SHP77 (cell line): ENCODE data around the gene TIAM2.

Experiments
- DNase-seq, 2 experiments: peaks; one replicate each; lab custom pipeline; 2025; lab: John Stamatoyannopoulos, UW

The TIAM2 gene

GRCh38 chr6:155061381-155061780, 66.3 kb downstream of the TIAM2 start:
- no peak for DNase-seq

GRCh38 chr6:155062866-155063341, 67.8 kb downstream of the TIAM2 start:
- no peak for DNase-seq

DNA sequence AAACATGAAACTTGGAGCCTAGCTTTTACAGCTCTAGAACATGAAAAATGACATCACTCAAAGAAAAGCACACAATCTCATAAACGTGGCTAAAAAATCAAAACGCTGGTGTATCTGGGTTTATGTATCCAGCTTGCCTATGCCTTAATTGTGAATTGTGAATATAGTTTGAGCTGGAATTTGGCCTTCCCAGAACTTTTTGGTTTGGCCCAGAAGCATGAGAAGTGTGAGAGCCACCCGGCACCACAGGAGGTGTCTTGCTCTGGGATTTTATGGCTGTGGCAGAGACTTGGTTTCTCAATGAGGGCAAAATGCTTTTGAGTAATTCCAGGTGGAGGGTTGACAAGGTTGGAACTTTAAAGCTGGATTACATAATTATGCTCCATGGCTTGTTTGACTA, 69.2 kb downstream of the TIAM2 start:
- no peak for DNase-seq

DNA sequence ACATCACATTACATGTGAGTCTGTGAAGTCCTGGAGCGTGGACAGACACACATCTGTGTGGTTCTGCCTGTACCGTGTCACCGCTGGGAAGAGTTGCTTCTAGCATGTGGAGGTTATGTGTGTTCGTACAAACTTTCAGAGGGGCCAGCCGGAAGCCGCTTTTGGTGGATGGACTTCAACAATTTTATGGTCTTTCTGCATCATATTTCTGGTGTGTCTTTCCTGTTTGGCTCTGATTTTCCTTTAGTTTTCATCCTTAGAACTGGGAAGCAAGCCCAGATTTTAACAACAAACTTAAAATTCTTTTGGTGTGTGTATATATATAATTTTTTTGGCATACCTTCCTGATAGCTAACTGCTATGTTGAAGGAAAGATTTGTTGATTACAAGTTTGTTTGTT, 71.2 kb downstream of the TIAM2 start:
- no peak for DNase-seq

DNA sequence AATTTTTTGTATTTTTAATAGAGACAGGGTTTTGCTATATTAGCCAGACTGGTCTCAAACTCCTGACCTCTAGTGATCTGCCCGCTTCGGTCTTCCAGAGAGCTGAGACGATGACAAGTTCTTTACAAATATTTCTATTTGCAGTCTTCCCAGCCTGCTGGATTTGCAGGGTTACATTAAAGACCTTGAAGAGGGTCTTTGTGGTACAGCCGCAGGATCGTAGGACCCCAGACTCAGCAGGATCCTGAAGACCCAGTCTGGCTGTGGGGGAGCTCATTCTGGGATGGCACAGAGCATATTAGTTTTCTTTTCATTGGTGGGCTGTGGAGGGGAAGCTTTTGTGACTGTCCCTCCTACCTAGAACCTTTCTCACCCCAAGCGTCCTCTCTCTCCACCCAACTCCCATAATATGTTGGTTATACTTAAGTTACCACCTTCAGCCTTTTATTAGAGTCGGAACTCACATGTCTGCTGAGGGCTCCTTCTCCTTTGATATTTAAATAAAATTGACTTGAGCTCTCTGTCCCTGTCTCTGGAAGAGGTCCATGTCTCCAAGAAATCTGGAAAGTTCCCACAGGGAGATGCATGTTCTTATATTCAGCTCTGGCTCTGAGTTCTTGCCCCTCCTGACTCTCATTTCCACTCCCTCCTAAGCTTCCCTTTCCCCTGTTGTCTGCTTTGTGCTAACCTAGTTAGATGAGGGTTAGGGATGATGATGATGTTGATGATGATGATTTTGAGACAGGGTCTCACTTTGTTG, 72.0 kb downstream of the TIAM2 start:
- DNase-seq: no peak

DNA sequence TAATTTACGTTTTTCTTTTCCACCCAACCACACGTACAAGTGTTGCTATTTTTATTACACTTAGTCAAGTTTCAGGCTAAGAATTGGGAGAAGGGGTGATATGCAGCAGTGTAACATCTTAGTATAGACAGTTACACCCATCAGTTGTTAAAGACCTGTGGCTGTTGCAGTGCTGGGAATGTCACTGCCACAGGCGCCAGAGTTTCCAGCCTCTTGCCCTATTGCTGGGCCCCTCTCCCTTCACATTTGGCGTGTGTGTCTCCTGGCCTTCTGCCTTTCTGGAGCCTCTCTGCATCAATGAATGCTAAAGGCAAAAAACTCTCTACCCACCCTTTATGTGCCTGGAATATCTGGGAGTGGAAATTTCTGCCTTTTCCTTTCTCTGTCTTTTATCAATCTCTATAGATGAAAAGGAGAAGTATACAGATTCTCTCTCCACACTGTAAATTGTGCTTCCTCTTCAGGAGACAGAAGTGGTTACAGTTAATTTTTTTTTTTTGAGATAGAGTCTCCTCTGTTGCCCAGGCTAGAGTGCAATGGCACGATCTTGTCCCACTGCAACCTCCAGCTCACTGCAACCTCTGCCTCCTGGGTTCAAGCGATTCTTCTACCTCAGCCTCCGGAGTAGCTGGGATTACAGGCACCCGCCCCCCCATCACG, 73.0 kb downstream of the TIAM2 start:
- DNase-seq: no peak

DNA sequence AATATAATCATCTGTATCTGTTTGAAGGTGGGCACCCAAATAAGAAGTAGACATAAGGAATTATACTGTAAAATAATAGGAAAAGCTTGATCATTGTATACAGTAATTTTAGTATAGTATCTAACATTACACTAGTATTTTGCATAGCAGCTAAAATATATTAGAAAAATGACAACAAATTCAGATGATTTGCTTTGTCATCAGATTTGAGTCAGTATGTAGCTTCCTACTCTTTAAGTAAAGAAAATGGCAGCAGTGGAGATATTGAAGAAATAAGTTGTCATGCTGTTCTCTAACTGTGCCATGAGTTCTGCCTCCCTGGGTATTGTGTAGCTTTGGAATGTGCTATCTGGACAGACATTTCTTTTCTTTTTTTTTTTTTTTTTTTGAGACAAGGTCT, 74.4 kb downstream of the TIAM2 start:
- no peak for DNase-seq

DNA sequence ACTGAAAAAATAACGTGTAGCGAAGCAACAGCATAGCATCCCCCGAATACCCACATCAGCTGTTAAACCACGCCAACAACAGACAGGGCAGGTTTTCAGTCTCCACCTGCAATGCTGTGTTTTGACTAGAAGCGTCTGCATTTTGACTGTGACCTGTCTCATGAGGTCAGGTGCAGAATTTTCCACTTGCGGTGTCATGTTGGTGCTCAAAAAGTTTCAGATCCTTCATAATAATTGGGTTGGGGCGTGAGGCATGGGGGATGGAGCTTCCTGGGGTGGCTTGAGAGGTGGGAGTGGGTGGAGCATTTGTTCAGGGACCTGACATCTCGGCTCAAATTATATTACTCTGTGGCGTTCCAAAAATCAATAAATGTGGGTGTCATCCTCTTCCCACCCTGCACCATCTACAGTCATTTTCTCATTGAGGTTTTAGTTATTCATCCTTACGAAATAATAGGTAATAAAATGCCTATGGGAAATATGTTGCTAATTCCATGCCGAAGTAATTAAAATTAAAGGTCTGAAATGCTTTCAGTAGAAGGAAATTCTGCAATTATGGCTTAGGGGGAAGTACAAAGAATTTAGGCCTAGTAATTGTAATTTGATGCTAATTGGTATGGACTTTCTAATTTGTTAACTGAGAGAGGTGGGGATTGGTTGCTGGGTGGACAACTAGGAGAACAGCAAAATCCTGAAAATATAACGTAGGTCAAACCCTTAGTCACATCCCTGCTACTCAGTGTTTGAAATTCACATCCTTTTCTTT, 81.0 kb downstream of the TIAM2 start:
- DNase-seq: no peak

DNA sequence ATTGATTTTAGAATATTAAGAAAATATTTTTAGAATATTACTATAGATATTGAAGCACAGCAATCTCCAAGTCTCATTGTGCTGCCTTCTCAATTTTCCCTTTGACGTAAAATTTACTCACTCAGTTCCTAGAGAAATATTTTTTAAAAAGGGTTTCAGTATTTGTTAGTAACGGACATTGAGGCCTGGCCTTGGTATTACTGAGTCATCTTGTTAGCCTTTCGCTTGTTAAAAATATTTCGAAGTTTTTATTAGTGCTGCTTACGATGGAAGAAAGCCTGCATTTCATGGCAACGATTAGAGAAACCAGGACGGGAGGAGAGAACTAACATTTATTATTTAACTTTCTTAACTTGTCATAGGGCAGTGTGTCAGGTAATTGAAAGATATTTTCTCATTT, 82.2 kb downstream of the TIAM2 start:
- no peak for DNase-seq

DNA sequence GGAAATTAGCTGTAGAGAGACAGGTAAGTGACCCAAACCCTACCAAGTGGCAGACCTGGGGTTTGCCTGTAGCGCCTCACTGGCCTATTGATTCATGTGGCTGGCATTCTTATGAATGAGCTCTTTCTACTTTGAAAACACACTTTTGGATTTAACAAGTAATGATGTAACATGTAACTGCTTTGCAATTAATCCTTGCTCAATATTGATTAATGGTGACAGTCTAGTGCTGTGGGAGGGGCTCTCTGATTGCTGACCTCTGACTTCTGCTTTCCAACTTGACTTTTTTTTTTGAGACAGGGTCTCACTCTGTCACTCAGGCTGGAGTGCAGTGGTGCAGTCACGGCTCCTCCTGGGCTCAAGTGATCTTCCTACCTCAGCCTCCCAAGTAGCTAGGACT, 82.7 kb downstream of the TIAM2 start:
- DNase-seq: no peak

- no peak for DNase-seq
Observed at GRCh38 chr6:155078331-155078745, 83.2 kb downstream of the TIAM2 start.

DNA sequence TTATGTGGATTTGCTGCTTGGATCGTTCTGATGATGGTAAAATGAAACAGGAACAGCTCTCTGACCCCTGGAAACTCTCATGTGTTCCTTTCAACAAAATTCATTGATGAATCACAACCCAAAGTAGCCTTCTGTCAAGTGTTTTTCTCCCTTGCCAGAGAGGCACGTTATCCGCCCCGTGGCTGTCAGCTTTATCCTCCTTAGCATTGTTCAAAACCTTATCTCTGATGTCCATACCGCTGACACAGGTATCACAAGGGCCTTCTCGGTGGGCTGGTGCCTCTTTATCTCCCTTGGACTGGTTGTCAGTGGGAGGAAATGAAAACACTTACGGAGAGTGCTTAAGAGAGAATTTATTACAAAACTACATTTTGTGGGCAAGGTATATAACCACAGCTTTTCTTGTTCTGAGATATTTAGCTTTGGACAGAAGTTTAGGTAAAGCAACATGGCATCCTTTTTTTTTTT, 84.9 kb downstream of the TIAM2 start:
- no peak for DNase-seq

DNA sequence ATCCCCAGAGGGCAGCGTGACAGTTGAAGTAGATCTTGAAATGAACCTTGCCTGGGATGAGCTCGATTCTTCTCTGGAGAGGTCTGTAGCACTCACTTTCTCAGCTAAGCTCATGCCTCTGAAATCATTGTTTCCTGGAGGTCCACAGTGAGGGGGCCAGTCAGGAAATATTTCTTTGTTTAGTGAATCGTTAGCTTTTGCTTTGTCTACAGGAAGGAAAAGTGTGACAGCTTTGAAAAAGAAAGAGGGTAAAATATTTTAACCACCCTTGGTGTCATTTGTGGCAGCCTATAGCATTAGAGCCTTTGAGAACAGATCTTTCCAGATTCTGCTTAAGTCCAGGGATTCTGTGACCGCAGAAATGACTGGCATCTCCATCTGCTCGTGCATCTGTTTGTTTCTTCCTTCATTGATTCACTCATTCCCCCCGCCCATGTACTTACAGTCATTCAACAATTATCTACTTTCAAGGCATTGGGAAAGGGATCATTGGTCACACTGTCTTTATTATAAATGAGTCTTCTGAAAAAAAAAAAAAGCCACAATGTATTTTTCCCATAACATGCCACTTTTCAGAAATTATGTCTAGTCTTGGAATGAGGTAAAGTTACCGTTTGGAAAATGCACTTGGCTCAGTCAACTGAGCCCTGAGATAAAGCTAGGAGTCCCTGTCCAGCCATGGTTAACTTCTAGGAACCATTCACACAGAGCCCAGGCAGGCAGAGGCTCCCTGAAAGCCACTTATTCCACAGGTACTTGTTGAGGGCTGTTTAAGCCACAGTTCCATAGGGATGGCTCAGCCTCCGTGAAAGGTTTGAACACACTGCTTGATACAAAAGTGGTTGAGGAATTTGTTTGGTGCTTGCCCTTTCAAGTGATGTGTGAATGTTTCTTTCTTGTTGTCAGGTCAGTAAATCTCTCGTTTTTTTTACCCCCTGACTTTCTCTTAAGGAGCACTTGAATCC, 86.0 kb downstream of the TIAM2 start:
- no peak for DNase-seq

DNA sequence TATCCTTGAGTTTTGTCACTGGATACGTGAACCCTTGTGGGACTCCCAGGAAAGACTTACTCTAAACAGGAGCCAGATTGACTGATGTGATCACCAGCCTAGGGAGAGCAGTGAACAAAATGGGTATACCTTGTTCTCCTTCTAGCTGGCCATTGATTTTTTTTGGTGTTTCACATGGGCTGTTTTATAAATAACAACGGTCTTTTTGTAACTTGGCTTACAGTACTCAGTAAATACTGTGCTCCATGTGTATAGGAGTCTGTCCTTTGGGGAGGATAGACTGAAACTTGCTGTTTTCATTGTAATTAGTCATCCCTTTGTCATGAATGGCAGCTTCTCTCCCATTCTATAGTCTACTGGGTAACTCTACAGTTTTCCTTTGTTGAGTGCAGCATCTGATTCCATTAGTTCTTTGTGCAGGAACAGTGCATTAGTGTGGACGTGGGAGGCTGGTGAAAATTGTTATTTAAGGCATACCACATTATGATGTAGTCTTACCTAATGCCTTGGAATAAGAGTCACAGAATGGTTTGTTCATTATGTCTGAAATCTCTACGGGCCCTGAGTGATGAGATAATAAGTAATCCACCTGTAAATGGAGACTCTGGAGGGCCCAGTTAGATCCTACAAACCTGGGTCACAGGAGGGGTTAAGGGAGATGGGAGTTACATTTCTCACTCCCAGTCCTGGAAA, 89.5 kb downstream of the TIAM2 start:
- DNase-seq: no peak

- peak in 1 of 2 experiments; percentile 2 for DNase-seq
Observed at GRCh38 chr6:155085582-155086257, 90.6 kb downstream of the TIAM2 start.

DNA sequence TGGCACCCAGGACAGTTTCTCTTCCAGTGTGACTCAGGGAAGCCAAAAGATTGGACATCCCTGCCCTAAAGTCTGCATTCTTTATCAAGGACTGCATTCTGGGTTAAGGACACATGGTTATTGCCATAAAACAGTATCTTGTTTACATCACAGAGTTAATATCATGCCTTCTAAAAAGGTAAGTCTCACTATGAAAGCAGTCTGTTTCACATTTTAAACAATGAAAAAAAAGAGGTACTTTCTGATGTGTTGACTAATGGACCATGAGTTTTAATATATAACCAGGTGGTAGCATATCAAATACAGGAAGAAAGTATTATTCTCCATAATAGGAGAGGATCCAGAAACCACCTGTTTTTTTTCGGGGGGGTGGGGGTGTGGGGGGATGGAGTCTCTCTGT, 93.7 kb downstream of the TIAM2 start:
- DNase-seq: no peak

DNA sequence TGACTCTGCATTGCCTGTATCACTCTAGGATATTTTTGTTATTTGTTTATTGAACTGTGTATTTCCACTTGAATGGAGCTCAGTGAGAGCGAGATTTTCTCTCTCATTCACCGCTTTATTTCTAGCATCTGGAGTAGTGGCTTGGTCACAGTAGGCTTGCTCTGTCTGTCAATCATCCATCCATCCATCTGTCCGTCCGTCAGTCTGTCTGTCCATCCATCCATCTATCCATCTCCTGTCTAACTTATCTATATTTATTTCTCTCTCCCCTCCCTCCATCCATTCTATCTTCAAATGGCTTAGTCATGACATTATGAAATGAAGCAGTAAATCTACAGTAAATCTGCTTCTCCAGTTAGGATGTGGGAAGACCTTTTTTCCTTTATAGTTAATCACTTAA, 94.6 kb downstream of the TIAM2 start:
- DNase-seq: no peak

- DNase-seq: no peak
Observed at GRCh38 chr6:155090166-155090565, 95.1 kb downstream of the TIAM2 start.

DNA sequence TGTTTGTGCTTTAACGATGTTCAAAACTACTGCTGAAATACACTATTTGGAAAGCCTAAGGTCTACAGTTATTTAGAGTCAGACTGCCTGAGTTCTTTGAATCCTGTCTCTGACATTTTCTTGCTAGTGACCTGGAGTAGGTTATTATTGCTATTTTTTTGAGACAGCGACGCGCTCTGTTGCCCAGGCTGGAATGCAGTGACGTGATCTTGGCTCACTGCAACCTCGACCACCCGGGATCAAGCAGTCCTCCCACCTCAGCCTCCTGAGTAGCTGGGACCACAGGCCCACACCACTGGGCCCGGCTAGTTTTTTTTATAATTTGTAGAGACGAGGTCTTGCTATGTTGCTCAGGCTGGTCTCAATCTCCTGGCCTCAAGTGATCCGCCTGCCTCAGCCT, 96.6 kb downstream of the TIAM2 start:
- DNase-seq: no peak

- no peak for DNase-seq
Observed at GRCh38 chr6:155093430-155093829, 98.3 kb downstream of the TIAM2 start.
